HCEC 1CT (cell line): ENCODE data around the gene RNF112.
"Not testable (repeated sequence)": the region's sequence is repeated elsewhere in the genome, so short reads cannot be mapped to it uniquely, and the experiment has no call there.

Experiments
- DNase-seq: peaks from one replicate; pipeline ENCODE4 v3.0.0-alpha.2; 2017

Gene RNF112

GRCh38 chr17:19449656-19450055 is 38.6 kb downstream of the RNF112 start:
- no peak for DNase-seq

- DNase-seq, result no peak
Measured at GRCh38 chr17:19453296-19453695, 42.3 kb downstream of the RNF112 start.

- no peak for DNase-seq
Measured at GRCh38 chr17:19454074-19454473, 43.0 kb downstream of the RNF112 start.

GRCh38 chr17:19456016-19456927 is 45.2 kb downstream of the RNF112 start:
- no peak for DNase-seq

- no peak for DNase-seq
Measured at GRCh38 chr17:19457046-19457445, 46.0 kb downstream of the RNF112 start.

- DNase-seq, result no peak
Measured at GRCh38 chr17:19457830-19458271, 46.8 kb downstream of the RNF112 start.

GRCh38 chr17:19458481-19458880 is 47.4 kb downstream of the RNF112 start:
- not testable (repeated sequence) for DNase-seq

GRCh38 chr17:19459018-19459655 is 48.1 kb downstream of the RNF112 start:
- DNase-seq, result not testable (repeated sequence)

- no peak for DNase-seq
Measured at GRCh38 chr17:19460700-19461099, 49.7 kb downstream of the RNF112 start.

- DNase-seq, result no peak
Measured at GRCh38 chr17:19461116-19461515, 50.1 kb downstream of the RNF112 start.

GRCh38 chr17:19461681-19462080 is 50.6 kb downstream of the RNF112 start:
- DNase-seq, result no peak

- DNase-seq, result not testable (repeated sequence)
Measured at GRCh38 chr17:19462456-19463035, 51.5 kb downstream of the RNF112 start.

- DNase-seq, result no peak
Measured at GRCh38 chr17:19464031-19465026, 53.3 kb downstream of the RNF112 start.
